ENCODE measurements around the gene ATAD3C. TPM values are rescaled to one million over a fixed set of nuclear protein-coding genes. Genes with fewer than 3 reads are reported as not detected.
"Not testable (repeated sequence)": the region's sequence is repeated elsewhere in the genome, so short reads cannot be mapped to it uniquely, and the experiment has no call there.

The ATAD3C gene
- total RNA-seq, 1 donor from 2014 or later, result 2.4 TPM

DNA sequence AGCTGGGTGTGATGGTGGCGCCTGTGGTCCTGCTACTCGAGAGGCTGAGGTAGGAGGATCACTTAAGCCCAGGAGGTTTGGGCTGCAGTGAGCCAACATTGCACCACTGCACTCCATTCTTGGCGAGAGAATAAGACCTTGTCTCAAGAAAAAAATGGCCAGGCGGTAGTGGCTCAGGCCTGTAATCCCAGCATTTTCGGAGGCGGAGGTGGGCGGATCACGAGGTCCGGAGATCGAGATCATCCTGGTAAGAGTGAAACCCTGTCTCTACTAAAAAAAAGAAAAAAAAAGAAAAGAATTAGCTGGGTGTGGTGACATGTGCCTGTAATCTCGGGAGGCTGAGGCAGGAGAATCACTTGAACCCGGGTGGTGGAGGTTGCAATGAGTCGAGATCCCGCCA lies 33.4 kb downstream of the ATAD3C start:
- TF ChIP-seq, protein P1, sequence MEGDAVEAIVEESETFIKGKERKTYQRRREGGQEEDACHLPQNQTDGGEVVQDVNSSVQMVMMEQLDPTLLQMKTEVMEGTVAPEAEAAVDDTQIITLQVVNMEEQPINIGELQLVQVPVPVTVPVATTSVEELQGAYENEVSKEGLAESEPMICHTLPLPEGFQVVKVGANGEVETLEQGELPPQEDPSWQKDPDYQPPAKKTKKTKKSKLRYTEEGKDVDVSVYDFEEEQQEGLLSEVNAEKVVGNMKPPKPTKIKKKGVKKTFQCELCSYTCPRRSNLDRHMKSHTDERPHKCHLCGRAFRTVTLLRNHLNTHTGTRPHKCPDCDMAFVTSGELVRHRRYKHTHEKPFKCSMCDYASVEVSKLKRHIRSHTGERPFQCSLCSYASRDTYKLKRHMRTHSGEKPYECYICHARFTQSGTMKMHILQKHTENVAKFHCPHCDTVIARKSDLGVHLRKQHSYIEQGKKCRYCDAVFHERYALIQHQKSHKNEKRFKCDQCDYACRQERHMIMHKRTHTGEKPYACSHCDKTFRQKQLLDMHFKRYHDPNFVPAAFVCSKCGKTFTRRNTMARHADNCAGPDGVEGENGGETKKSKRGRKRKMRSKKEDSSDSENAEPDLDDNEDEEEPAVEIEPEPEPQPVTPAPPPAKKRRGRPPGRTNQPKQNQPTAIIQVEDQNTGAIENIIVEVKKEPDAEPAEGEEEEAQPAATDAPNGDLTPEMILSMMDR (conservative IDR thresholded peaks at IDR 0.05), result no peak
- H3K27ac Mint-ChIP-seq, result no peak overlapping the region
- no peaks in the 10 kb centered on the region for H3K9me3 Mint-ChIP-seq
- H3K27me3 Mint-ChIP-seq, result no peaks in the 10 kb centered on the region
- no peaks in the 10 kb centered on the region for H3K36me3 Mint-ChIP-seq
- DNase-seq (ENCODE audit: extremely low spot score, unreplicated experiment), result no peak
- H3K4me3 Mint-ChIP-seq, result no peak overlapping the region
- H3K4me1 Mint-ChIP-seq (ENCODE audit: unreplicated experiment), result no peaks in the 10 kb centered on the region

DNA sequence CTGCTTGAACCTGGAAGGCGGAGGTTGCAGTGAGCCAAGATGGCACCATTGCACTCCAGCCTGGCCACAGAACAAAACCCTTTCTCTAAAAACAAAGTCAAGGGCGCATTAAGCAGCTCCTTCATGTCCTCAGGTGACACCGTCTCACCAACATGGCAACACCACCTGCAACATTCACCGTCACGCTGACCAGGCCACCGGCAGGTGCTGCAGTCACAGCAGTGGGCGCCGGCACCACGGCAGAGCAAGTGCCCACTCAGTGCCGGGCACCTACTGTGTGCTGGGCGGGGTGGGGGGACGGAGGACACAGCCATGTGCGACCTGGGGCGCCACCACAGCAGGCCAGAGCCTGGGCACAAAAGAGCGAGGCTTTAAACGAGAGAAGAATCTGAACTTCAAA lies 34.2 kb downstream of the ATAD3C start:
- DNase-seq (ENCODE audit: extremely low spot score, unreplicated experiment), result no peak
- no peaks in the 10 kb centered on the region for H3K27me3 Mint-ChIP-seq
- H3K27ac Mint-ChIP-seq, result no peak overlapping the region
- no peaks in the 10 kb centered on the region for H3K9me3 Mint-ChIP-seq
- H3K4me1 Mint-ChIP-seq (ENCODE audit: unreplicated experiment), result no peaks in the 10 kb centered on the region
- TF ChIP-seq, protein P1 (conservative IDR thresholded peaks at IDR 0.05), result no peak
- no peak overlapping the region for H3K4me3 Mint-ChIP-seq
- H3K36me3 Mint-ChIP-seq, result no peaks in the 10 kb centered on the region

DNA sequence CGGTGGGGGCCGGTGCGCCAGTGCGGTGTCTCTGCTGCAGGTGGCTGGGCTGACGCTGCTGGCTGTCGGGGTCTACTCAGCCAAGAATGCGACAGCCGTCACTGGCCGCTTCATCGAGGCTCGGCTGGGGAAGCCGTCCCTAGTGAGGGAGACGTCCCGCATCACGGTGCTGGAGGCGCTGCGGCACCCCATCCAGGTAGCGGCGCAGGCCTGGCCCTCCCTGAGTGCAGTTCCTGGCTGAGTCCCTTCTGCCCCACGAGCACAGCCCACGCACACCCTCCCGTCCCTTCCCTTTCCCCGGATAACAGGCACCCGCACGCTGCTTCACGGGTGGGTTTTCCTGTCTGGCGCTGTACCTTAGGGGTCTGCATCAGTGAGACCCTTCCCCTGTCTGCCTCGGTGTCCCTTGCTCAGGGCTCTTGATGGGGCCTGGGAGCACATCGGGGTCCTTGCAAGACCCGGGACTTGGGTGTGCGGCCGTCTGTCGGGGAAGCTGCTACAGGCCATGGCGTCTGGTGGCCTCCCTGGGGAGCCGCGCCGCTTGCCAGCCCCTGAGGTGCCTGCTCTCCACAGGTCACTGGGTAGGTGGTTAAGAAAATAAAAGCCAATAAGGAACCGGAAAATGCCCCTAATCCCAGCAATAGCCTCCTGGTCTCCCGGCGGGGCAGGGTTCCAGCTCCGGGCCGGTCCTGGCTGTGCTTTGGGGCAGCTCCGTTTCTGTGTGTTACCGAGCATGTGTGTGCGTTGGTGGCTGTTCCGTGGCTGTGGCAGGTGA lies 35.7 kb downstream of the ATAD3C start:
- not testable (repeated sequence) for H3K36me3 Mint-ChIP-seq, H3K4me3 Mint-ChIP-seq

DNA sequence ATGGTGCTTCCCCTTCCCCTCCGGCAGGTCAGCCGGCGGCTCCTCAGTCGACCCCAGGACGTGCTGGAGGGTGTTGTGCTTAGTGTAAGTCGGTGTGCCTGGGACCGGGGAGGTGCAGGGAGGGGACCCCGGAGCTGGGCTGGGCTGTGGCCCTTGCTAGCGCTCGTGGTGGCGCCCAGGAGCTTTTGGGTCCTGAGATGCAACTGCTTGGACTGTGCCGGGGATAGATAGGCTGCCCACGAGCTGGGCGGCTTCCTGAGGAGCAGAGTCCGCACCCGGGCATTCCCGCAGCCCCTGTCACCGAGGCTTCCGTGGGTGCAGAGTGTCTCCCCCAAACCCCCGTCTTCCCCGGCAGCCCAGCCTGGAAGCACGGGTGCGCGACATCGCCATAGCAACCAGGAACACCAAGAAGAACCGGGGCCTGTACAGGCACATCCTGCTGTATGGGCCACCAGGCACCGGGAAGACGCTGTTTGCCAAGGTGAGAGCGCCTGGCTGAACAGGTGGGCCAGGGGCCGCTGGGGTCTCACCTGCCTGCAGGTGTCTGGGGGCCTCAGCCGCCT lies 36.3 kb downstream of the ATAD3C start:
- H3K9me3 Mint-ChIP-seq; H3K36me3 Mint-ChIP-seq; H3K27ac Mint-ChIP-seq; H3K4me3 Mint-ChIP-seq; H3K4me1 Mint-ChIP-seq (ENCODE audit: unreplicated experiment); DNase-seq (ENCODE audit: extremely low spot score, unreplicated experiment); H3K27me3 Mint-ChIP-seq: not testable (repeated sequence)

More for the DNA sequence above, 35.7 kb downstream of the ATAD3C start:
- H3K27me3 Mint-ChIP-seq; H3K4me1 Mint-ChIP-seq (ENCODE audit: unreplicated experiment); H3K27ac Mint-ChIP-seq; H3K9me3 Mint-ChIP-seq; DNase-seq (ENCODE audit: extremely low spot score, unreplicated experiment): not testable (repeated sequence)

DNA sequence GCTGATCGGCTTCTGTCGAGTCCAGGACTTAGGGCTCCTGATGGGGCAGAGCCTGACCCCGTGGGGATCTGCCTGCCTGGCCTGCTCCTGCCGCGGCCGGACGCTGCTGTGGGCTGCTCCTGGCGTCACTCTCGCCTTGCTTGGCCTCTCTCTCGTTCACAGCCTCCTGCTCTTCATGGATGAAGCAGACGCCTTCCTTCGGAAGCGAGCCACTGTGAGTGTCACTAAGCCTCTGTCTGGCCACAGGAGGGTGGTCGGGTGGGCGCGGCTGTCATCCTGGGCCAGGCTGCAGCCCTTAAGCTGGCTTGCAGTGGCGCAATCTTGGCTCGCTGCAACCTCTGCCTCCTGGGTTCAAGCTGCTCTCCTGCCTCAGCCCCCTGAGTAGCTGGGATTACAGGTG lies 38.2 kb downstream of the ATAD3C start:
- Mint-ChIP-seq H3K4me1 (ENCODE audit: unreplicated experiment) (no peaks in the 10 kb centered on the region), H3K36me3 (peaks cover 13% of the 10 kb centered on the region)

DNA sequence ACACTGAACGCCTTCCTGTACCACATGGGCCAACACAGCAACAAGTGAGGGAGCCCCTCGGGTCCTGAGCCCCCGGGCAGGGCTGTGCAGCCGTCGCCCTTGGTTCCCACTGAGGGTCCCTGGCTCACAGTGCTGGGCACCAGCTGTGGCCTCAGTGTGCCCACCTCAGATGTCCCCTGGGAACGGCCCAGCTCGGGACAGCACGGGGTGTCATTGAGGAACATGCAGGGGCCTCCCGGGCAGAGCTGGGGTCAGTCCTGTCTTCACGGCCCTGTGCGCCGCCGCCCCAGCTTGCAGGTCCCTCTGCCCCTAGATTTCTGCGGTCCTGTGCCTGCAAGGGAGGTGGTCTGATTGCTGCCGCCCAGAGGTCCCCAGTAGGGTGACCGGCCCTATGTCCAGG lies 39.7 kb downstream of the ATAD3C start:
- TF ChIP-seq, protein P1 (conservative IDR thresholded peaks at IDR 0.05), result no peak

More for the DNA sequence above, 38.2 kb downstream of the ATAD3C start:
- no peak for DNase-seq (ENCODE audit: extremely low spot score, unreplicated experiment)
- Mint-ChIP-seq H3K9me3 (no peaks in the 10 kb centered on the region), H3K27me3 (no peaks in the 10 kb centered on the region), H3K27ac (no peak overlapping the region), H3K4me3 (no peak overlapping the region)
- TF ChIP-seq, protein P1 (conservative IDR thresholded peaks at IDR 0.05), result no peak

More for the DNA sequence above, 39.7 kb downstream of the ATAD3C start:
- Mint-ChIP-seq H3K9me3 (no peaks in the 10 kb centered on the region), H3K27me3 (no peaks in the 10 kb centered on the region), H3K36me3 (peaks cover 25% of the 10 kb centered on the region), H3K4me1 (ENCODE audit: unreplicated experiment) (no peaks in the 10 kb centered on the region), H3K4me3 (no peak overlapping the region), H3K27ac (no peak overlapping the region)
- DNase-seq (ENCODE audit: extremely low spot score, unreplicated experiment), result no peak

Data from type B pancreatic cell (in vitro differentiated cells).